SKM-1 (cell line): ENCODE measurements around the gene SP1.
"Not testable (repeated sequence)": the region's sequence is repeated elsewhere in the genome, so short reads cannot be mapped to it uniquely, and the experiment has no call there.

ENCODE experiments used
- DNase-seq: peaks from one replicate; lab custom pipeline; 2025; ENCODE audit not compliant: unreplicated experiment; lab: John Stamatoyannopoulos, UW

The SP1 gene

DNA sequence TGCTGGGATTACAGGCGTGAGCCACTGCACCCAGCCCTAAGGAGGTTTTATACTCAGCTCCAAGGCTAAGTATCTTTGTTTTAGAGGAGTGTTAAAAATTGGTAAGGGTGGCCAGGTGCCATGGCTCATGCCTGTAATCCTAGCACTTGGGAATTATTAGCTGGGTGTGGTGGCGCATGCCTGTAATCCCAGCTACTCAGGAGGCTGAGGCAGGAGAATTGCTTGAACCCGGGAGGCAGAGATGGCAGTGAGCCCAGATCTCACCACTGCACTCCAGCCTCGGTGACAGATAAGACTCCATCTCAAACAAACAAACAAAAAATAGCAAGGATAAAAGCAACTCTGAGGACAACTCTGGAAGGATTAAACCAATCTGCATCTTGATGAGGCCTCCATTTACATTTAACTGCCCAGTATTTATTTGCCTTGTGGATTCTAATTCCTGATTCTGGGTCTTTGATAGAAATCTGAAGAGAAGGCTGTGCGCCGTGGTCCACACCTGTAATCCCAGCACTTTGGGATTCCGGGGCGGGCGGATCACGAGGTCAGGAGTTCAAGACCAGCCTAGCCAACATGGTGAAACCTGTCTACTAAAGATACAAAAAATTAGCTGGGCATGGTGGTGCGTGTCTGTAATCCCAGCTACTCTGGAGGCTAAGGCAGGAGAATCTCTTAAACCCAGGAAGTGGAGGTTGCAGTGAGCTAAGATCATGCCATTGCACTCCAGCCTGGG, 64.8 kb downstream of the SP1 start:
- not testable (repeated sequence) for DNase-seq

DNA sequence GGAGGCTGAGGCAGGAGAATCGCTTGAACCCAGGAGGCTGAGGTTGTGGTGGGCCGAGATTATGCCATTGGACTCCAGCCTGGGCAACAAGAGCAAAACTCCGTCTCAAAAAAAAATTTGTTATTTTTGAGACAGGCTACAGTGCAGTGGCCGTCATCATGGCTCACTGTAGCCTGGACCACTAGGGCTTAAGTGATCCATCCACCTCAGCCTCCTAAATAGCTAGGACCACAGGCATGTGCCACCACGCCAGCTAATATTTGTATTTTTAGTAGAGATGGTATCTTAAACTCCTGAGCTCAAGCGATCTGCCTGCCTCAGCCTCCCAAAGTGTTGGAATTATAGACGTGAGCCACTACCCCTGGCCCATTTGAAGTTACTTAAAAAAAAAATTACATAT, 71.0 kb downstream of the SP1 start:
- no peak for DNase-seq

DNA sequence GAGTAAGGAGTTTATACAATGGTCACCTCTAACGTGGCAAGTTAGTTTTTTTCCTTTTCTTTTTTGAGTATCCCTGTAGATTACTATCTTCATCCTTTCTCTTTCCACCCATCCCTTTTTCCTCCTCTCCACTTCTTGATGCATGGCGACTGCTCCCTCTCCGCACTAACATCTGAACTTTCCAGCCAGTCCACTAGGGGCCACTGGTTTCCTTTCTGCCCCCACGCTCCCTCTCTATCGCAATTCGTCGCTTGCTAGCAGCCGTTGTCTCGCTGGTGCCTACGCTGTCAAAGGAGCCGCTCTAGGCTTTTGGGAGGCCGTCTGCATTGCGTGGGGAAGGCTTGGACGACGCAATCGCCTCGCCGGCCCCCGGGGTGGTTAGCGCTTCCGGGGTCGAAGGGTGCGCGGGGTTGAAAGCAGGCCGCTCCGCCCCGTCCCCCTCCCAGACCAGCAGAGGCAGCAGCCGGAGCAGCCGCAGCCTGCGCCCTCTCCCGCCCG, 71.7 kb downstream of the SP1 start, which contains the start of gene PCBP2:
TSS of gene PCBP2 (plus strand) at position 442 of the 498 bp plus-strand sequence. CDS start 2,699 bp downstream, outside the sequence.
- DNase-seq, result peak; percentile 82

DNA sequence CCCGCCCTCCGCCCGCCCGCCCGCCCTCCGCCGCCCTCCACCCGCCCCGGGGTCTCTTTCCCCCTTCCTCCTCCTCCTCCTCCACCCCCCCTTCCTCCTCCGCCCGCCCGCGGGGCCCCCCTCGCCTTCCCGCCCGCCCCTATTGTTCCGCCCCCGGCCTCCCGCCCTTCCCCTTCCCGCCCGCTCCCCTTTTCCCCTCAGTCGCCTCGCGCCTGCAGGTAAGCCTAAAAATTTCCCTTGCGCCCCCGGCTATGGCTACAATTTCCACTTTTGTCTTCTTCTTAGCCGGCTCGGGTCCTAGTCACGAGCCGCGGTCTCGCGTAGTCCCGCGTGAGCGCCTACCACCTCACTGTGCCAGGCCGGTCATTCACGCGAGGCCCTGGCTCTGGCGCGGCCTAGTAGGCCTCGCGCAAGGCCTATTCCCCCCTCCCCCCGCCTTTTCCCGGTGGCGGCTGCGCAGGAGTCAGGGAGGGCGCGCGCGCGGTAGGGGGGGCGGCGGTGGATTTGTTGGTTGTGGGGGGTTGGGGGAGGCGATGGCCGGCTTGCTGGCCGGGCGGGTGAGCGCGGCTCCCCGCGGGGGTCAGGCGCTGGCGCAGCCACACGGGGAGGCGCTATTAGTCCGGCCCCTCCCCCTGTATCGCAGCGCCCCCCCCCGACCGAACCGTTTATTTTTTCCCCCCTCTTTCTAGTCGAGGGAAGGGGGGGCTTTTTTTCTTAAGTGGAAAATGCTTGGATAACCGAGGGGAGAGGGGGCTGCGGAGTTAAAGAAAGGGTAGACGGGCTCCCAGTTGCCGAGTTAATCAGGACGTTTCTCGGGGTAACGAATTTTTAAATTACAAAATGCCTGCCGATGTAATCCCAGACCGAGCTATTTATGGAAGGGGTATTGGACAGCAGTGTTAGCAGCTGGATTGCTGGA, 72.4 kb downstream of the SP1 start:
- DNase-seq, result no peak

DNA sequence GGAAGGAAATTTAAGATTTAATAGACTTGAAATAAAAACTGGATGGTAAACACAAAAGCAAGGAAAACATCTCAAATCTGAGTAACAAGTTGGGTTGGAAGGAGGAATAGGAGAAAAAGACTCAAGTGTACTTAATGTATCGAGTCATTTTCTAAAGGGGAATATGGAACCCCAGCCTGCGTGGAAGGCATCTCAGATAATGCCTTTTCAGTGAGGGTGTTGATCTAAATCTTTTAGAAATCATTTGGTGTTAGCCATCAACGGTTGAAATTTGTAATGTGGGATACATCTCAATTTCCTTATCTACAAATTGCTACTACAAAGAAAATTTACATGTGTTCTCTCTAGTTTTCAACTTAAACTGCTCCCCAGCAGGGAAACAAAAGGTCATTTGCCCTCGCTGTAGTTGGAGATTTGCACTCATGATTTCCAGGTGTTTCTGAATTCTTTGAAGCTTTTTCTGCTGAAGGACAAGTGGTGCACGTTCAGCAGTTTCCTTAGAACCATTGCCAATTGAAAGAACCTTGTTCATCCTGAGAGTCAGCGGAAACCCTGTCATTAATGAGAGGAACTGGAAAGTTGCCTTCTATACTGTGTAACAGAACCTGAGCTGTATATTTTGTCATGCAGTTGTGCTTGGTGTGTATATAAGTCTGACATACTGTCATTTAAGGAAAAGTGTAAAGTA, 74.1 kb downstream of the SP1 start:
- no peak for DNase-seq

DNA sequence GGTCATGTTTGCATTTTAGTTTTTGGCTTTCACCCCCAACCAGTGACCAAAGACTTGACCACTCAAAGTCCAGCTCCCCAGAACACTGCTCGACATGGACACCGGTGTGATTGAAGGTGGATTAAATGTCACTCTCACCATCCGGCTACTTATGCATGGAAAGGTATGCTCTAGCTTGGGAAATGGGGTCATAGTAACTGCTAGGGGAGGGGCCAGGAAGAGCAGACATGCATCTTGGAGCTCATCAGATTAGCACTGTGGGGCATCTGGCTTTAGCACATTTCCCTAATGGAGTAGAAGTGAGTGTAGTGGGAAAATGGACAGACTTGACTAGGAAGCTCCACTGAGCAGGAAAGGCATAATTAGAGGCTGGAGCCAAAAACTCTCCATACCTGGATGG, 74.7 kb downstream of the SP1 start:
- no peak for DNase-seq

DNA sequence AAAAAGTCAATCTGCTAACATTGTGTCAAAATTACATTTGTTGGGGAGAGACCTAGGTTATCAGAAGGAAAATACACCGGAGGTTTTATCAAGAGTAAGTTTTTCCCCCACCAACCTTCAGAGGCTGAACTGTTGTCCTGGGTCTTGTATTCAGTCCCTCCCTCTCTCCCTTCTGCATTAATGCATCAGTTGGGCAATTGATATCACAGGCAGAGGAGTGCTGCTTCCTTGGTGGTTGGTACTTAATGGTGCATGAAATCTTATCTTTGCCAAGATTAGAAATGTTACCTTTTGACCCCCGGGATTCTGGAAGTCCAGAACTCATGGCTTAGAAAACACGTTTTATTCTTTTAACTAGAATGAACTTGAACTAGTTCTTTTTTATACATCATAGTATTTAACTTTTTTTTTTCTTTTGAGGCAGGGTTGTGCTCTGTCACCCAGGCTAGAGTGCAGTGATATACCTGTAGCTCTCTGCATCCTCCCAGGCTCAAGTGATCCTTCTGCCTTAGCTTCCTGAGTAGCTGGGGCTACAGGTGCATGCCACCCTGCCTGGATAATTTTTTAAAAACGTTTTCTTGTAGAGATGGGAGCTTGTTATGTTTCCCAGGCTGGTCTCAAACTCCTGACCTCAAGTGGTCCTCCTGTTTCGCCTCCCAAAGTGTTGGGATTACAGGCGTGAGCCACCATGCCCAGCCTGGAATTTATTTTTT, 76.8 kb downstream of the SP1 start:
- DNase-seq, result no peak

DNA sequence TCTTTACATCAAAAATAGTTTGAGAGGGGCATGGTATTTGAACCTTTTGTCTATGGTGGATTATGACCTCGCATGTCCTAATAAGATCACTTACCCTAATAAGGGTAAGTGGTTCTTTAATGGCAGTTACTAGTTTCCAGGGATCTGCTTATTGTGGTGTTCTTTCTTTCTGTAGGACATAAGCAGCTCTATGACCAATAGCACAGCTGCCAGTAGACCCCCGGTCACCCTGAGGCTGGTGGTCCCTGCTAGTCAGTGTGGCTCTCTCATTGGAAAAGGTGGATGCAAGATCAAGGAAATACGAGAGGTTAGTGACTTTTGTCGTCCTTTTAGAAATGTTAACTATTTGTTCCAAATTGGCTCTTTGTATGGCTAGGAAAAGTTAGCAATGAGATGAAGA, 79.1 kb downstream of the SP1 start:
- DNase-seq, result no peak

DNA sequence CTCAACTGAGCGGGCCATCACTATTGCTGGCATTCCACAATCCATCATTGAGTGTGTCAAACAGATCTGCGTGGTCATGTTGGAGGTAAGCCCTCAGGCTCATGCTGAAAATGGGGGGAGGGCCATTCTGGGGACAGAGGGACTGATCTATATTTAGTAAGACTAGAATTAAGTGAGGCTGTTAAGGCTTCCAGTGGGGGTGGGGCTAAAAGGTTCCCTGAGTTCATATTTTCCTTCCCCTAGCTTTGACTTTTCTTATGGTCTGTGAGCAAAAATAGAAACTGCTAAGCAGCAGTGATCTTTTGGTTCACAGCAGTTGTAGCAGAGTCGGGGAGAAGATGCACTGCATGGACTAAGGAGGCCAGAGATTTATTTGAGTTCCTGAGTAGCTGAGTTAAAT, 81.1 kb downstream of the SP1 start:
- no peak for DNase-seq

DNA sequence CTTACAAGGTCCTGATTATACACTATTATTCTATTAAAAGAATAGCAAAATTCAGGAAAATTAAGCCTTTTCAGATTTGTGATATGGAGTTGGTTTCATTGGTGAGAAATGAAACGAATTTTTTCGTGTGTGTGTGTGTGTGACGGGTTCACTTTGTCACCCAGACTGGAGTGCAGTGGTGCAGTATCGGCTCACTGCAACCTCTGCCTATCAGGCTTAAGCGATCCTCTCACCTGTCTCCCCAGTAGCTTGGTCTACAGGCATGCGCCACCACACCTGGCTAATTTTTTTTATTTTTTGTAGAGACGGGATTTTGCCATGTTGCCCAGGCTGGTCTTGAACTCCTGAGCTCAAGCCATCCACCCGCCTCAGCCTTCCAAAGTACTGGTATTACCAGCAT, 81.6 kb downstream of the SP1 start:
- no peak for DNase-seq

DNA sequence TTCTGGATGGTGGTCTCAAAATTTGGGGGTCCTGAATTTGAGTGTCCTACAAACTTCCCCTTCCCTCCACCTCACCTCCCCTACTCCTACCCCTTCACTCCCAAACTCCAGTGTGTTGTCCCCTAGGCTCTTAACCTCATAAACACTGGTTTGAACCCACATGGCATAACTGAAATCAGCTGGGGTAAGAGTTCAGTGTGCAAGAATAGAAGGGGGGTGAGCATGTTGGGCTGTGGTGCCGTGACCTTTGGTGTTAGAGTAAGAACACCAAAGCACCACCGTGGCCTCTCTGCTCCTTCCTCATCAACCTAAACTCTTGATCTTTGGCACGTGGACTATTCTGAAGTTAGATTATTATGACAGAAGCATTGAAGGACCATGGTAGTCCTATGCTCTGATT, 83.0 kb downstream of the SP1 start:
- no peak for DNase-seq

DNA sequence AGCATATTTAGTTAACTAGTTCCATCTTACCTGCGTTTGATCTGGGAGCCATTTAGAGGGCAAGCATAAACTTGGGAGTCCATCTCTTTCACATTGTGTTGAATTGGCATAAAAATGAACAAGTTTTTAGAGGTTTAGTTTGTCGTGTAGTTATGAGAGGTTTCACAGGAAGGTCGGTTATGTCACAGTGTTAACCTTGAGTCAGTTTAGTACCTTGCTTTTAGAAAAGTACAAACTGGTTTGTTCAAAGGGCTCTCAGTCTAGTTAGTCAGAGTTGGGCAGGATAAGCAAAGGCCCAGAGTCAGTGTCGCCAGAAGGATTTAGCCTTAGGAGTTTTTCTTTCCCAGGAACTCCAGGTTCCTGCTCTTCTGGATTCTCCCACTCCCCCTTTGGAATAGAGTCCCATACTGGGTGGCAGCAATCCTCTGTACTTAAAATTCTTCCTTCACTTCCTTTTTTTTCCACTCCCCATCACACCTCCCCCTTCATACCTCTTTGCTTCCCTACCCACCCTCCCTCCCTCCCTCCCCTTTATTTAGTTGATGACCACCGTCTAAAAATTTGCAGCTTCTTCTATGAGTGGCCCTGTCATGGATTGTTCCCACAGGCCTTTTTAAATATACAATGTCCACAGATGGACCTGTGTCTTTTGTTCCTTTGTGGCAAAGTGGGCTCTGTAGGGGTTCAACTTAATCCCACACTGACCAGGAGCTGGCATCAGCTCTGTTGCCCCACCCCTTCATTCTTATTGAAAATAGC, 84.0 kb downstream of the SP1 start:
- no peak for DNase-seq

DNA sequence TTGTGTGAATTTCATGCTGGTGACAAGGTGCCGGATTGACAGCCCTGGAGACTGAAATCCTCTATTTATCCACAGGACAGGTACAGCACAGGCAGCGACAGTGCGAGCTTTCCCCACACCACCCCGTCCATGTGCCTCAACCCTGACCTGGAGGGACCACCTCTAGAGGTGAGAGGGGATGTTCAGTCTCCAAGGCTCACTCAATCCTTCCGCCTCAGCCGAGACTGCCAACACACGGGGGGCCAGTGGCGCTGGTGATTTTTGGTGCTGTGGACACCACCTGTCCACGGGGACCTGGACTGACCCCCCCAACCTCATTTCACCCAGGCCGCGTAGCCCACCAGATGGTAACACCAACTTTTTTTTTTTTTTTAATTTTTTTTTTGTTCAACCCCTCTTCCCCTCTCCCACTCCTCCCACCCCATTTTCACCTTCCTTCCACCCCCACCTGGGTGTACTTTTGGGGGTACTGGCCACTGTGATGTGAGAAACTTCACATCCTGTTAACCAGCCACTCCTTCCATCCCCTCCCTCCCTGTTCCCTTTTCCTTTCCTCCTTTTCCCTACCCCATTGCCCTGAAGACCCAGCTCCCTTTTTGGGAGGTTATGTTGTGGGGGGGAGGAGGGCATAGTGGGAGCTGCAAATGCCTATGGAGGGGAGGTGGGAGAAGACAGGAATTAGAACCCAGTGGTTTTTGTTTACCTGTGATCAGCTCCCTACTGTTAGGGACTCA, 84.9 kb downstream of the SP1 start:
- no peak for DNase-seq

DNA sequence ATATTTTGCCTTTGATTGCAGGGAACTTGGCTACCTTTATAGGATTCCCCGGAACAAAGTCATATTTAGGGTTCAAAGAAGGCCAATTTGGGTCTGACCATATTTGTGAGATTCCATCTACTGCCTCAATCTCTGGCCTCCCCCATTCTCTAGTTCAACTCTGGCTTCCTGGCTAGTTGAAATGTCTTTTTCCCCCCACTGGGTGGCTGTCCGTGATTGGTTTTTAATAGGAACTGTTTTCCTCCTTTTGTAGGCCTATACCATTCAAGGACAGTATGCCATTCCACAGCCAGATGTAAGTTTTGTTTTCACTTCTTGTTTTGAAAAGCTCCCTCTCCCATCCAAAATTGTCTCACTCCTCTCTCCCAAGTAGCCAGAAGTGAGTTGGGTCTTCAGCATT, 85.7 kb downstream of the SP1 start:
- no peak for DNase-seq
